ENCODE results near the gene BIRC2.

Gene BIRC2

GRCh38 chr11:102341844-102342318, 5.1 kb upstream of the BIRC2 start:
- TF ChIP-seq, protein P1, sequence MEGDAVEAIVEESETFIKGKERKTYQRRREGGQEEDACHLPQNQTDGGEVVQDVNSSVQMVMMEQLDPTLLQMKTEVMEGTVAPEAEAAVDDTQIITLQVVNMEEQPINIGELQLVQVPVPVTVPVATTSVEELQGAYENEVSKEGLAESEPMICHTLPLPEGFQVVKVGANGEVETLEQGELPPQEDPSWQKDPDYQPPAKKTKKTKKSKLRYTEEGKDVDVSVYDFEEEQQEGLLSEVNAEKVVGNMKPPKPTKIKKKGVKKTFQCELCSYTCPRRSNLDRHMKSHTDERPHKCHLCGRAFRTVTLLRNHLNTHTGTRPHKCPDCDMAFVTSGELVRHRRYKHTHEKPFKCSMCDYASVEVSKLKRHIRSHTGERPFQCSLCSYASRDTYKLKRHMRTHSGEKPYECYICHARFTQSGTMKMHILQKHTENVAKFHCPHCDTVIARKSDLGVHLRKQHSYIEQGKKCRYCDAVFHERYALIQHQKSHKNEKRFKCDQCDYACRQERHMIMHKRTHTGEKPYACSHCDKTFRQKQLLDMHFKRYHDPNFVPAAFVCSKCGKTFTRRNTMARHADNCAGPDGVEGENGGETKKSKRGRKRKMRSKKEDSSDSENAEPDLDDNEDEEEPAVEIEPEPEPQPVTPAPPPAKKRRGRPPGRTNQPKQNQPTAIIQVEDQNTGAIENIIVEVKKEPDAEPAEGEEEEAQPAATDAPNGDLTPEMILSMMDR (IDR thresholded peaks at IDR 0.05; ENCODE audit: extremely low read depth, missing control alignments), result peak; percentile 32
- peak; percentile 65 for DNase-seq (ENCODE audit: low spot score)

DNA sequence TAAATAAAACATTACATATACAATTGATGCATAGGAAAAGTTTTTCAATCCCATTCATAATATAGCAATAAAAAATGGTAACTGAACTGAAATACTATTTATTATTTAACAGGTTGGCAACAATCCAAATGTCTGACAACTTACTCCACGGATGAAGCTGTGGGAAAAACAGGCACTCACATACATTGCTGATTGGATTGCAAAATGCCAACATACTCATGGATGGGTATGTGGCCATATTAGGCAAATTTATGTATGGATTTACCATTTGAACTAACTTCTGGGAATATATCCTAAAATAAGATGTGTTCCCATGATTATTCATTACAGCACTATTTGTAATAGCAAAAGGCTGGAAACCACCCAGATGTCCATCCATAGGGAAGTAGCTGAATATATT, 3.2 kb upstream of the BIRC2 start:
- TF ChIP-seq, protein P1 (IDR thresholded peaks at IDR 0.05; ENCODE audit: extremely low read depth, missing control alignments), result no peak

DNA sequence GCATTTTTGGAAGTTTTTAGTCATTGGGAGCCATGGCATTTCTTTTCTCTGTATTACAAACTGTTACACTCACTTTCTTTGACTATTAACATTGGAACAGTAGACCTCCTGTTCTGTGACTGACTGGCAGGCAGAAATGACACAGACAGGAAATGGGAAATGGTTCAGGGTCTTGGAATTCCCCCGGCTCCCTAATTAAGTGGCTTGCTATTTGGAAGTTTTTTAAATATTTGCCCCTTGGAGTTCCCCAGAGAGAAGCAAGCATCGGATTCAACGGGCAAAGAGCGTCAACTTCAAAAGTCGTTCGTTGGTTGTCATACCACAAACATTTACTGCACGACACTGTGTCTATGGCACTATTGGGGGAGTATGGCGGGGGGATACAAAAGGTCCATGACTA, 1.1 kb upstream of the BIRC2 start:
- TF ChIP-seq, protein P1 (IDR thresholded peaks at IDR 0.05; ENCODE audit: extremely low read depth, missing control alignments), result no peak
- no peak for DNase-seq (ENCODE audit: low spot score)

More for the DNA sequence above, 3.2 kb upstream of the BIRC2 start:
- no peak for DNase-seq (ENCODE audit: low spot score)

DNA sequence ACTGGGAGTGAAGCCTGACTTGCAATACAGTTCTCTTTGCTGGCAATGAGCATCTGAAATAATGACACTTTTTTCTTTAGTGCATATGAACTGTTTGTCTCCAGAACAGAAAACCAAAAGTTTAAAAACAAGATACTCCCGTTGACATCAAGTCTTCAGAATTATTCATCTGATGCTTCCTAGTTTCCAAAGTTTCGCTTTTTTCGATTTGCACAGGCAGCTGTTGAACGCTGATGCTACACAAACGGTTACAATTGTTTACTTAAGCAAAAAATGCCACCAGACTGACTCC, 612 bp upstream of the BIRC2 start:
- no peak for DNase-seq (ENCODE audit: low spot score)
- TF ChIP-seq, protein P1 (IDR thresholded peaks at IDR 0.05; ENCODE audit: extremely low read depth, missing control alignments), result no peak

- TF ChIP-seq, protein P1 (IDR thresholded peaks at IDR 0.05; ENCODE audit: extremely low read depth, missing control alignments), result no peak
- peak; percentile 13 for DNase-seq (ENCODE audit: low spot score)
Measured at GRCh38 chr11:102347462-102348370, 702 bp downstream of the BIRC2 start.

GRCh38 chr11:102357116-102357515, 10.1 kb downstream of the BIRC2 start:
- TF ChIP-seq, protein P1 (IDR thresholded peaks at IDR 0.05; ENCODE audit: extremely low read depth, missing control alignments), result no peak

DNA sequence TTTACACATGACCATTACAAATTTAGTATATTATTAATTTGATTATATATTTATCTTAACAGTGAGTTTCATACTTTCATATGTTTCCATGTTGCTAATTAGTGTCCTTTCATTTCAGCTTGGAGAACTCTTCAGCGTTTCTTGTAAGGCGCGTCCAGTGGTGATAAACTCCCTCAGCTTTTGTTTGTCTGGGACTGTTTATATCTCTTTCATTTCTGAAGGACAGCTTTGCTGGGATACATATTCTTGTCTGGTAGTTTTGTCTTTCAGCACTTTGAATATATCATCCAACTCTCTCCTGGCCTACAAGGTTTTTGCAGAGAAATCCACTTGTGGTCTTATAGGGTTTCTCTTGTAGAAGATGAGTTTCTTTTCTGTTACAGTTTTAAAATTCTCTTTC, 12.4 kb downstream of the BIRC2 start:
- no peak for DNase-seq (ENCODE audit: low spot score)
- TF ChIP-seq, protein P1 (IDR thresholded peaks at IDR 0.05; ENCODE audit: extremely low read depth, missing control alignments), result no peak

More at GRCh38 chr11:102357116-102357515, 10.1 kb downstream of the BIRC2 start:
- DNase-seq (ENCODE audit: low spot score), result no peak

Measured in GM20000 (cell line).